Tibial nerve (tissue), 4 donors: ENCODE results near the gene CHST5. TPM values are rescaled to one million over a fixed set of nuclear protein-coding genes. Genes with fewer than 3 reads are reported as not detected.

Experiments used
- DNase-seq, 2 donors: peaks; one replicate each; pipeline ENCODE4 v3.0.0-alpha.2; 2019; ENCODE audit warnings: low spot score in 2 of 2
- H3K27ac ChIP-seq, 4 donors: fragments of 200-600 bp; sonication (generic) in 3 of 4; one replicate each; pipeline ENCODE4 v1.5.1; 2017 to 2019; ENCODE audit warnings: mild to moderate bottlenecking in 1 of 4
- H3K27me3 ChIP-seq, 2 donors: fragments of 200-600 bp; sonication (generic) in 1 of 2; one replicate each; pipeline versions ENCODE4 v1.5.1 to v1.6.0; 2017 to 2019
- H3K36me3 ChIP-seq, 3 donors: fragments of 200-600 bp; sonication (generic); one replicate each; pipeline ENCODE4 v1.5.1; 2018 to 2019
- H3K4me1 ChIP-seq, 4 donors: fragments of 200-600 bp; sonication (generic) in 3 of 4; one replicate each; pipeline ENCODE4 v1.5.1; 2017 to 2019
- H3K4me3 ChIP-seq, 4 donors: fragments of 200-600 bp; sonication (generic) in 3 of 4; one replicate each; pipeline ENCODE4 v1.5.1; 2017 to 2019; ENCODE audit warnings: mild to moderate bottlenecking in 1 of 4, moderate library complexity in 1 of 4
- H3K9me3 ChIP-seq, 4 donors: fragments of 200-600 bp; sonication (generic) in 3 of 4; one replicate each; pipeline ENCODE4 v1.5.1; 2017 to 2019
- EP300 ChIP-seq, 2 donors: sonication (generic); formaldehyde crosslinking; IDR thresholded peaks; one replicate each; pipeline ENCODE4 v1.6.1; 2017; ENCODE audit warnings: antibody characterized with exemption in 2 of 2, mild to moderate bottlenecking in 1 of 2
- POLR2A ChIP-seq, 2 donors: fragments of 450-650 bp; IDR thresholded peaks; one replicate each; pipeline ENCODE4 v1.6.1; 2017; ENCODE audit warnings: antibody characterized with exemption in 2 of 2, mild to moderate bottlenecking in 2 of 2, moderate library complexity in 2 of 2
- WGBS, 2 donors: methylation state at CpG; one replicate each; pipeline ENCODE4 v1.1.5; 2018; 5-methylcytosine and 5-hydroxymethylcytosine counted together
- total RNA-seq, 4 donors: library from RNA; depleted of rRNA; stranded (reverse); fragments of >200 nt; gene quantifications; one replicate each; pipeline ENCODE4 v1.1.0, GENCODE V29; 2016
- TF ChIP-seq, protein P1 (sequence below), 5 experiments: fragments of 200-600 bp in 3 of 5; fragments of 450-650 bp in 2 of 5; sonication (generic) in 3 of 5; IDR thresholded peaks; one replicate each; pipeline ENCODE4 v1.5.1; 2016 to 2019; ENCODE audit warnings: antibody characterized with exemption in 5 of 5, mild to moderate bottlenecking in 3 of 5, moderate library complexity in 2 of 5

The CHST5 gene
- total RNA-seq, 4 donors from 2014 or later: 0.30 TPM; not detected in 3

DNA sequence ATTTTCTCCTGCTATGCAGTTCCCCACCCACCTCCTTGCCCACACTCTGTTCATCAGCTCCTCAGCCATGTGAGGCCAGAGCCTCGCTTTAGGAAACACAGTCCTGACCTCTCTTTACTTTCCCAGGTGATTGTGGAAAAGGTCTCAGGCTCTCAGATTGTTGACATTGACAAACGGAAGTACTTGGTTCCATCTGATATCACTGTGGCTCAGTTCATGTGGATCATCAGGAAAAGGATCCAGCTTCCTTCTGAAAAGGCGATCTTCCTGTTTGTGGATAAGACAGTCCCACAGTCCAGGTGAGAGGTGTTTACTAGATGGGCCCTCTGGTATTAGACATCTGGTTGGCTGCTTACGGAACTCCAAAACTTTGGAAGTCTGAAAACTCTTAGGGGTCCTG is 32.0 kb upstream of the CHST5 start:
- 69 to 83% methylated on average over 4 of the region's 4 CpGs for WGBS, 2 donors
- no peaks in the 10 kb centered on the region for H3K27me3 ChIP-seq
- H3K9me3 ChIP-seq: no peaks in the 10 kb centered on the region
- peaks cover 0 to 71% (median 11%) of the 10 kb centered on the region in 4 donors for H3K4me1 ChIP-seq
- H3K4me3 ChIP-seq: peak overlapping the region in 1 of 4 donors; percentile 85
- TF ChIP-seq, protein P1, sequence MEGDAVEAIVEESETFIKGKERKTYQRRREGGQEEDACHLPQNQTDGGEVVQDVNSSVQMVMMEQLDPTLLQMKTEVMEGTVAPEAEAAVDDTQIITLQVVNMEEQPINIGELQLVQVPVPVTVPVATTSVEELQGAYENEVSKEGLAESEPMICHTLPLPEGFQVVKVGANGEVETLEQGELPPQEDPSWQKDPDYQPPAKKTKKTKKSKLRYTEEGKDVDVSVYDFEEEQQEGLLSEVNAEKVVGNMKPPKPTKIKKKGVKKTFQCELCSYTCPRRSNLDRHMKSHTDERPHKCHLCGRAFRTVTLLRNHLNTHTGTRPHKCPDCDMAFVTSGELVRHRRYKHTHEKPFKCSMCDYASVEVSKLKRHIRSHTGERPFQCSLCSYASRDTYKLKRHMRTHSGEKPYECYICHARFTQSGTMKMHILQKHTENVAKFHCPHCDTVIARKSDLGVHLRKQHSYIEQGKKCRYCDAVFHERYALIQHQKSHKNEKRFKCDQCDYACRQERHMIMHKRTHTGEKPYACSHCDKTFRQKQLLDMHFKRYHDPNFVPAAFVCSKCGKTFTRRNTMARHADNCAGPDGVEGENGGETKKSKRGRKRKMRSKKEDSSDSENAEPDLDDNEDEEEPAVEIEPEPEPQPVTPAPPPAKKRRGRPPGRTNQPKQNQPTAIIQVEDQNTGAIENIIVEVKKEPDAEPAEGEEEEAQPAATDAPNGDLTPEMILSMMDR (IDR thresholded peaks at IDR 0.05): no peak
- TF ChIP-seq EP300 (IDR thresholded peaks at IDR 0.05) (no peak), POLR2A (IDR thresholded peaks at IDR 0.05) (no peak)
- no peak for DNase-seq
- peaks cover 0 to 50% (median 0%) of the 10 kb centered on the region in 3 donors for H3K36me3 ChIP-seq
- peak overlapping the region in 1 of 4 donors; percentile 90 for H3K27ac ChIP-seq

DNA sequence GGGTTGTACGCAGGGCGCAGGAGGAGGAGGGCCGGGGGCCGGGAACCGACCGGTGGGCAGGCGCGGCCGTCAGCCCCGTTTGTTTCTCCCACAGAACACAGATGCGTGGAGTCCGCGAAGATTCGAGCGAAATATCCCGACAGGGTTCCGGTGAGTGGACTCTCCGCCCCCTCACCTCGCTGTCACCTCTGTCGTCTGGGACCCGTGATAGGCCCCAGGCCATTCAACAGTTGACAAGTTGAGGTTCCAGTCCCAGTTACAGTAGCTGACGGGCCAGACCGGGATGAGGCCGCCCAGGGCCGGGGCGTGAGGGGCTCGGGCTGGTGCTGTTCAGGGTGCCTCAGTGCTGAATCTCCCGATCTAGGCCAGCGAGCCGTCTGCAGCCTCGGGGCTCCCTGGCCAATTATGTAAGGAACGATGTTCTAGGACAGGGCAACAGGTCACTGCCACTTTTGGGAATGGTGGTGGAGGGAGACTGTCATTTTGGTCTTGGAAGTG is 30.9 kb upstream of the CHST5 start:
- H3K27me3 ChIP-seq: no peaks in the 10 kb centered on the region
- no peaks in the 10 kb centered on the region for H3K9me3 ChIP-seq
- TF ChIP-seq EP300 (IDR thresholded peaks at IDR 0.05): no peak
- TF ChIP-seq POLR2A (IDR thresholded peaks at IDR 0.05): no peak
- TF ChIP-seq, protein P1 (IDR thresholded peaks at IDR 0.05): no peak
- peaks cover 0 to 39% (median 0%) of the 10 kb centered on the region in 3 donors for H3K36me3 ChIP-seq
- H3K4me3 ChIP-seq: peak overlapping the region; percentile 85 to 90 (median 88)
- peak overlapping the region; percentile 61 to 90 (median 76) for H3K27ac ChIP-seq
- H3K4me1 ChIP-seq: peaks cover 0 to 60% (median 11%) of the 10 kb centered on the region in 4 donors
- WGBS, 2 donors: 1 to 2% methylated on average over 9 to 13 of the region's 32 CpGs
- no peak for DNase-seq

DNA sequence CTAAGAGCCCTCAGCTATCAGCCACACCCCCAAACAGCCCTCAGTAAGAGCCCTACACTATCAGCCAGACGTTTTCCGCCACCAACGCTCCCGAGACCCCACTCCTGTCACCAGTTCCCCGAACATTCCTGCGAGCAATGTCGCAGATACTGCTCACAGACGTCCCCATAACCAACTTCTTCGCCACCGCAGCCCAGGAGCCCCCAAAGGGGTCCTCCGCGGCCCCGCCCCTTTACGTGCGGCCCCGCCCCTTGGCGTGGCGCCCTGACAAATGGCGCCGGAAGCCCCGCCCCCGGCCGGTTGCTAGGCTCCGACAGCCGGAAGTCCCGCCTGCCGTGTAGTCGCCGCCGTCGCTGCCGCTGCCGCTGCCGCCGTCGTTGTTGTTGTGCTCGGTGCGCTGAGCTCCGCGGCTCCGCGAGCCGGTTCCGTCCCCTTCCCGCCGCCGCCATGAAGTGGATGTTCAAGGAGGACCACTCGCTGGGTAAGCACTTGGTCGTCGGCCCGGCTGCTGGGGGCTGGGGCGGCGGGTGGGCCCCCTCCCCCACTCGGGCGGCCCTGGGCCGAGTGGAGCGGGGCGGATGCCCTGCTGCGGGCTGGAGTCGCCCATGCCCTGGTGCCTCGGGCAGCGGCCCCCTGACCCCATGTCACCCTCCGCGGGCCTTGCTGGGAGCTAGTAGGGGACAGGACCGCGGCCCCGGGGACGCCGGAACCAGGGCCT is 30.3 kb upstream of the CHST5 start, which contains the start of gene GABARAPL2:
TSS of gene GABARAPL2 (plus strand) at position 340 of the 718 bp plus-strand sequence. CDS start at position 448, 108 bp downstream.
- H3K4me3 ChIP-seq: peak within 1 kb of the TSS; percentile 85 to 90 (median 88)
- H3K4me1 ChIP-seq: peaks cover 0 to 54% (median 11%) of the 10 kb centered on the region in 4 donors
- no peaks in the 10 kb centered on the region for H3K9me3 ChIP-seq
- peak; percentile 53 to 86 for TF ChIP-seq POLR2A (IDR thresholded peaks at IDR 0.05)
- TF ChIP-seq EP300 (IDR thresholded peaks at IDR 0.05): peak; percentile 68 to 95
- TF ChIP-seq, protein P1 (IDR thresholded peaks at IDR 0.05): peak in 1 of 5 experiments; percentile 7
- H3K36me3 ChIP-seq: peaks cover 0 to 33% (median 0%) of the 10 kb centered on the region in 3 donors
- peak; percentile 64 to 71 for DNase-seq
- WGBS, 2 donors: 0 to 2% methylated on average over 41 to 50 of the region's 69 CpGs
- no peaks in the 10 kb centered on the region for H3K27me3 ChIP-seq
- H3K27ac ChIP-seq: peak within 1 kb of the TSS; percentile 61 to 90 (median 76)

DNA sequence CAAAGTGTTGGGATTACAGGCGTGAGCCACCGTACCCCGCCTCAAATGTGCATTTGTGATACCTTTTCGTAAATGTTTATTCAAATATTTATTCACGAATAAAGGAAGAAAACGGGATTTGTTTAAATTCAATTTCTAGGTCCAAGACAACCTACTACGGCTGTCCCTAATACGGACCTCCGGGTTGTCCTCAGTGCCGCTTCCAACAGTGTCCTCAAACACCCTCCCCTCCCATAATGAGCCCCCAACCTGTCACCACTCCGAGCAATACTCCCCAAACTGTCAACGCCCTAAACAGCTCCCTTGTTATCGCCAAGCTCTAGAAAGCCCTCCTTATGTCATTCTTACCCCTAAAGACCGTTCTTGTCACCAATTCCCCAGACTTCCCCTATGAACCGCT is 29.7 kb upstream of the CHST5 start:
- peaks cover 0 to 48% (median 11%) of the 10 kb centered on the region in 4 donors for H3K4me1 ChIP-seq
- no peaks in the 10 kb centered on the region for H3K27me3 ChIP-seq
- no peak for DNase-seq
- peak overlapping the region; percentile 61 to 90 (median 76) for H3K27ac ChIP-seq
- 21 to 27% methylated on average over 15 of the region's 15 CpGs for WGBS, 2 donors
- H3K36me3 ChIP-seq: peaks cover 0 to 27% (median 0%) of the 10 kb centered on the region in 3 donors
- no peaks in the 10 kb centered on the region for H3K9me3 ChIP-seq
- peak overlapping the region; percentile 85 to 90 (median 88) for H3K4me3 ChIP-seq
- TF ChIP-seq EP300 (IDR thresholded peaks at IDR 0.05) (no peak), POLR2A (IDR thresholded peaks at IDR 0.05) (no peak)
- TF ChIP-seq, protein P1 (IDR thresholded peaks at IDR 0.05): no peak
